HepG2 (cell line): ENCODE data around the gene RARS2.

Experiments used
- AHDC1 ChIP-seq: sonication (generic); formaldehyde crosslinking; IDR thresholded peaks from 2 replicates; pipeline ENCODE4 v1.5.1; 2020; ENCODE audit warnings: mild to moderate bottlenecking, missing genetic modification reagents, borderline replicate concordance
- ARNTL ChIP-seq: sonication (generic); formaldehyde crosslinking; IDR thresholded peaks from 2 replicates; pipeline ENCODE4 v1.4.0; 2020; ENCODE audit warnings: mild to moderate bottlenecking, missing genetic modification reagents
- ATF3 ChIP-seq: sonication (generic); formaldehyde crosslinking; IDR thresholded peaks from 2 replicates; pipeline ENCODE4 v1.4.0; 2020; ENCODE audit warnings: missing genetic modification reagents
- DNMT1 ChIP-seq: sonication (generic); formaldehyde crosslinking; IDR thresholded peaks from 2 replicates; pipeline ENCODE4 v1.5.1; 2020; ENCODE audit warnings: mild to moderate bottlenecking, missing genetic modification reagents
- PBX3 ChIP-seq: sonication (generic); formaldehyde crosslinking; IDR thresholded peaks from 2 replicates; pipeline ENCODE4 v1.8.1; 2023; ENCODE audit warnings: missing genetic modification reagents, inconsistent platforms, borderline replicate concordance
- RBM39 ChIP-seq: fragments of 200-400 bp; formaldehyde crosslinking; IDR thresholded peaks from one replicate; pipeline ENCODE4 v1.6.1; 2018; ENCODE audit warnings: antibody characterized with exemption, mild to moderate bottlenecking, low read depth, low read length; ENCODE audit not compliant: poor library complexity, severe bottlenecking
- ZBTB43 ChIP-seq: sonication (generic); formaldehyde crosslinking; conservative IDR thresholded peaks from 2 replicates; pipeline ENCODE4 v1.4.0; 2020; ENCODE audit warnings: missing genetic modification reagents
- ZHX1 ChIP-seq: sonication (generic); formaldehyde crosslinking; IDR thresholded peaks from 2 replicates; pipeline ENCODE4 v1.8.1; 2022; ENCODE audit warnings: low read depth, mild to moderate bottlenecking, missing genetic modification reagents
- ZNF18 ChIP-seq: sonication (generic); formaldehyde crosslinking; IDR thresholded peaks from 2 replicates; pipeline ENCODE4 v1.8.0; 2022; ENCODE audit warnings: mild to moderate bottlenecking, missing genetic modification reagents; ENCODE audit not compliant: insufficient replicate concordance

GRCh38 chr6:87487555-87487954 is 102.2 kb downstream of the RARS2 start:
- TF ChIP-seq PBX3 (no peak), DNMT1 (CRISPR knock-in tag) (no peak), ZHX1 (CRISPR knock-in tag) (no peak), ARNTL (CRISPR knock-in tag) (no peak), ATF3 (CRISPR knock-in tag) (no peak), ZNF18 (CRISPR knock-in tag) (no peak), AHDC1 (CRISPR knock-in tag) (no peak), RBM39 (no peak), ZBTB43 (CRISPR knock-in tag) (no peak)
